LNCAP (cell line): Measurements from ENCODE around the gene C2orf81.

Experiments
- TF ChIP-seq, protein P1 (sequence below): fragments of 450-650 bp; IDR thresholded peaks from 2 replicates; pipeline ENCODE4 v1.5.1; 2017; ENCODE audit warnings: mild to moderate bottlenecking

The C2orf81 gene

DNA sequence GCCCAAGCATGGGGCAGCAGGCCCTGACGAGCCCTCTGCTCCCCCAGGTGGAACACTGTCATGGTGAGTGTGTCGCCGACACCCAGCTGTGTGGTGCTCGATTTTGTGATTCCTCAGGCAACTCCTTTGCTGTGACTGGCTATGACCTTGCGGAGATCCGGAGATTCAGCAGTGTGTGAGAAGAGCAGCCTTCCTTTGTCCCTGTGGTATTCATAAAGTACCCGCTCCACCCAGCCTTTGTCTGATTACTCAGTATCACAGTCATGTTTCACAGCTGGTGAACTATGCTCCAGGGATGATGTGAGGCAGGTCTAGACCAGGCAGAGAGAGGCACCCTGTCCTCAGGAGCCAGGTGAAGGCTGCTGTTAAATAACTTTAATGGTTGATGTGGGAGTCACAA, 4.1 kb upstream of the C2orf81 start:
- TF ChIP-seq, protein P1, sequence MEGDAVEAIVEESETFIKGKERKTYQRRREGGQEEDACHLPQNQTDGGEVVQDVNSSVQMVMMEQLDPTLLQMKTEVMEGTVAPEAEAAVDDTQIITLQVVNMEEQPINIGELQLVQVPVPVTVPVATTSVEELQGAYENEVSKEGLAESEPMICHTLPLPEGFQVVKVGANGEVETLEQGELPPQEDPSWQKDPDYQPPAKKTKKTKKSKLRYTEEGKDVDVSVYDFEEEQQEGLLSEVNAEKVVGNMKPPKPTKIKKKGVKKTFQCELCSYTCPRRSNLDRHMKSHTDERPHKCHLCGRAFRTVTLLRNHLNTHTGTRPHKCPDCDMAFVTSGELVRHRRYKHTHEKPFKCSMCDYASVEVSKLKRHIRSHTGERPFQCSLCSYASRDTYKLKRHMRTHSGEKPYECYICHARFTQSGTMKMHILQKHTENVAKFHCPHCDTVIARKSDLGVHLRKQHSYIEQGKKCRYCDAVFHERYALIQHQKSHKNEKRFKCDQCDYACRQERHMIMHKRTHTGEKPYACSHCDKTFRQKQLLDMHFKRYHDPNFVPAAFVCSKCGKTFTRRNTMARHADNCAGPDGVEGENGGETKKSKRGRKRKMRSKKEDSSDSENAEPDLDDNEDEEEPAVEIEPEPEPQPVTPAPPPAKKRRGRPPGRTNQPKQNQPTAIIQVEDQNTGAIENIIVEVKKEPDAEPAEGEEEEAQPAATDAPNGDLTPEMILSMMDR, result no peak

DNA sequence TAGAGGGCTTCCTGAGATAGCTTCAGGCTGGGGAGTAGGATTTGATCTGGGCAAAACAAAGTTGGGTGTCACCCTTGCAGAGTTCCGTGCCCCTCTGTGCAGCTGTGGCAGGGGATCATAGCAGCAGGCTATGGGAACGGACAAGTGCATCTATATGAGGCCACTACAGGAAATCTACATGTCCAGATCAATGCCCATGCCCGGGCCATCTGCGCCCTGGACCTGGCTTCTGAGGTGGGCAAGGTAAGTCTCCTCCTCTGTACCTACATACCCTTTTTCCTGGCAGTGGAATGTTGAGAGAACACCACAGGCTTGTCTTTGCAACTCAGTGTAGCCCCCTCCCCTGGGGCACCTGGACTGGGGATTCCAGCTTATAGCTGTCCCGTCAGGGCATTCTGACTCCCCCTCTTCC, 3.6 kb upstream of the C2orf81 start:
- TF ChIP-seq, protein P1, result no peak

DNA sequence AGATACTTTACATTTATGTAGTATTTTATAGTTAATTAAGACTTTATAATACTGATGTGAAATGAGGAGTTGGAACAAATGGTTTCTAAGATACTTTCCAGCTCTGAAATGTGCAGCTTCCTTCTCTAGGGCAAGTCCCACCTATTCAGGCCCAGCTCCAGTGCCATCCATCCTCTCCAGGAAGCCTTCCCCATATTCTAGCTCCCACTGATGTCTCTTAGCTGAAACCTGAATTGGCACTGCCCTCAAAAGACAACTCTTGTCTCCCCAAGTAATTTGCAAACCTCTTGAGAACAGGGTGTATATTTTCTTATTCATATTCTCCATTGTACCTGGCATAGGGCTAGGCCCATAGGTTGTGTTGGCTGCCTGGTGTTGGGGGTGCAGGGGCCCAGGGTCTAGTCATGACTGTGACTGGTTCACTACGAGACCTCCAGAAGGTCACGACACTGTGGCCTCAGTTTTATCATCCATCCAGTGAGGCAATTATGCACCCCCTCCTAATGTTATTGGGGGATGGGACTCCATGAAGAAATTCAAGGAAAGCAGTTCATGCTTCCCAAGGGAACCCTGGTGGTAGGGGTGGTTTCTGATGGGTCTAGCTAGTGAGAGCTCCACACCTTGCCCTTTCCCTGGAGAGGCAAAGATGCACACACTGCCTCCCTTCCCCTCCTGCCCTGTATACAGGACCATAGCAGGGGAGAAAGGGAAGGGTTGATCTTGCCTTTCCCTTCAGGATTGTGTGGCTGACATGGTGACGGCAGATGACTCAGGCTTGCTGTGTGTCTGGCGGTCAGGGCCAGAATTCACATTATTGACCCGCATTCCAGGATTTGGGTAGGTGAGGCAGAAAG, 2.9 kb upstream of the C2orf81 start:
- TF ChIP-seq, protein P1, result no peak

DNA sequence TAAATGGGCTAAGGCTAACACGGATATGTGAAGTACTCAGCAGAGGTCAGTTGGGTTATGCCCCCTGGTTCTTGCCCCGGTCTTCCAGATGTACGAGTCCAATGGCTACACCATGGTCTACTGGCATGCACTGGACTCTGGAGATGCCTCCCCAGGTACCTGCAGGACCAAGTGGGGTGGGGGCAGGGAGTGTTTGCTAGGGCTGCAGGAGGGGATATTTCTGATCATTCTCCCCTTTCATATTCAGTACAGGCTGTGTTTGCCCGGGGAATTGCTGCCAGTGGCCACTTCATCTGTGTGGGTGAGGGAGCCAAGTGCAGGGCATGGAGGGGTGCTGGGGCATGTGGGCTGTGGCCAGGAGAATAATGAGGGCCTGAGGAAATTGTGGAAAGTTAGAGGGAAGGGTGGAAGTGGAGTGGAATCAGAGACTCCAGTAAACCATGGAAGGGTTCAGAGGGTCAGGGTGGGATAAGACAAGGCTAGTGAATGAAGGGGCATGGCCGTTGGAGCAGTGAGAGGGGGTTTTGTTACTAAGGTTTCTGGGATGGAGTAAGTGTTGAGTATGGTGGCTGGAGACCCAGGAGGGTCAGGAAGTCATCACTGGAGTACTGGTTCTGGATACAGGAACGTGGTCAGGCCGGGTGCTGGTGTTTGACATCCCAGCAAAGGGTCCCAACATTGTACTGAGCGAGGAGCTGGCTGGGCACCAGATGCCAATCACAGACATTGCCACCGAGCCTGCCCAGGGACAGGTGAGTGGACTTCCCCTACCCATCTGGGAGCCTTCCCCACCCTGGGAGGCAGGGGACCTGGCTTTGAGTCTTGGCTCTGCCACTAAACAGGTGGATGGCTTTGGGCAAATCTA, 2.0 kb upstream of the C2orf81 start:
- TF ChIP-seq, protein P1, result no peak

DNA sequence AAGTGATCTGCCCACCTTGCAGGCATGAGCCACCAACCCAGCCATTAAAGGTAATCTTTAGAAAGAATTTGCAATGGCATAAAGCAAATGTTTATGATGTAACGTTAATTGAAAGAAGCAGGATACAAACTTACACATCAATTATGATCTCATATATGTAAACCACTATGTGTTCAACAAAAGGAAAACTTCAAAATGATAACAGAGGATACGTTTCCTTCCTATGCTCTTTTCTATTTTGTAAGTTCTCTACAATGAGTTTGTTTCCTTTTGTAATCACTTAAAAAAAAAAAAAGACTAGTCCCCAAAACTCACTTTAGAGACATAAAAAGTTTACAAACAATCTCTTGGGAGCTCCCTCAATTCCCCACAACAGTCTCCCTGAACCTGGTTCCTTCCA, 1.4 kb downstream of the C2orf81 start:
- TF ChIP-seq, protein P1, result no peak

DNA sequence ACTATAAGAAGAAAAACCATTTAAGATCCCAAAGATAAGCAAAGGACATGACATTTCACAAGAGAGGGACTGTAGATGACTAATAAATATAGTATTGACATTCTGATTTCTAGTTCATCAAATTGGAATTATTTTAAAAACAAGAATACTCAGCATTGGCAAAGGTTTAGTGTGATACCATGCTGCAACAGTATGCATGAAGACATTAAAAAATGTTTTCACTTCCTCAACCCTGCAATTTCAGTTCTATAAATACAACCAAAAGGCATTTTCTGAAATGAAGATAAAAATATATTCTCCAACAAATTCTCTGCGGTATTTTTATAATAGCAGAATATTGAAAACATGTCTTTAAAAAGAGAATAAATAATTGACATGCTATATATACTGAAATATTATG, 2.1 kb downstream of the C2orf81 start:
- TF ChIP-seq, protein P1, result no peak

DNA sequence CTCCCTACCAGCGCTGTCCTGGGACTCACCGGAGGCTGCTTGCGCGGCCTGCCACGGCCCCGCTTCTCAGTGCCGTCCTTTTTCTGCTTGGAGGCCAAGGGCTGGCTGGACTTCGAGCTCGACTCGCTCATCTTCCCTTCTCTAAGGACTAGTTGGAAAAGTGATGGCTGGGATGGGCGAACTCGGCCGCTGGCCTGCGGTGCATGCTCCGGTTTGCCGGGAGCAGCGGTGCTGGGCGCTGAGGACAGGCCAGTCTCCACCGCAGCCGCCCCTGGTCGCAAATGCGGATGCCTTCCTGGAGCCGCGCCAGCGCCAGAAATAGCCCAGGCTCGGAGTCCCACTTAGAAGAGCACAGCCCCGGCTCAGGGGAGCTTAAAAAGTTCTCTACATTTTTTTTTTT, 3.1 kb downstream of the C2orf81 start:
- TF ChIP-seq, protein P1, result no peak
